NCI-H2171 treated with DMSO at 0.1 percent for 48 hours (cell line): ENCODE data around the gene RPF1.
"Not testable (repeated sequence)": the region's sequence is repeated elsewhere in the genome, so short reads cannot be mapped to it uniquely, and the experiment has no call there.

Source experiments
- DNase-seq: peaks from one replicate; lab custom pipeline; 2025; lab: John Stamatoyannopoulos, UW

The RPF1 gene, protein sequence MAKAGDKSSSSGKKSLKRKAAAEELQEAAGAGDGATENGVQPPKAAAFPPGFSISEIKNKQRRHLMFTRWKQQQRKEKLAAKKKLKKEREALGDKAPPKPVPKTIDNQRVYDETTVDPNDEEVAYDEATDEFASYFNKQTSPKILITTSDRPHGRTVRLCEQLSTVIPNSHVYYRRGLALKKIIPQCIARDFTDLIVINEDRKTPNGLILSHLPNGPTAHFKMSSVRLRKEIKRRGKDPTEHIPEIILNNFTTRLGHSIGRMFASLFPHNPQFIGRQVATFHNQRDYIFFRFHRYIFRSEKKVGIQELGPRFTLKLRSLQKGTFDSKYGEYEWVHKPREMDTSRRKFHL

DNA sequence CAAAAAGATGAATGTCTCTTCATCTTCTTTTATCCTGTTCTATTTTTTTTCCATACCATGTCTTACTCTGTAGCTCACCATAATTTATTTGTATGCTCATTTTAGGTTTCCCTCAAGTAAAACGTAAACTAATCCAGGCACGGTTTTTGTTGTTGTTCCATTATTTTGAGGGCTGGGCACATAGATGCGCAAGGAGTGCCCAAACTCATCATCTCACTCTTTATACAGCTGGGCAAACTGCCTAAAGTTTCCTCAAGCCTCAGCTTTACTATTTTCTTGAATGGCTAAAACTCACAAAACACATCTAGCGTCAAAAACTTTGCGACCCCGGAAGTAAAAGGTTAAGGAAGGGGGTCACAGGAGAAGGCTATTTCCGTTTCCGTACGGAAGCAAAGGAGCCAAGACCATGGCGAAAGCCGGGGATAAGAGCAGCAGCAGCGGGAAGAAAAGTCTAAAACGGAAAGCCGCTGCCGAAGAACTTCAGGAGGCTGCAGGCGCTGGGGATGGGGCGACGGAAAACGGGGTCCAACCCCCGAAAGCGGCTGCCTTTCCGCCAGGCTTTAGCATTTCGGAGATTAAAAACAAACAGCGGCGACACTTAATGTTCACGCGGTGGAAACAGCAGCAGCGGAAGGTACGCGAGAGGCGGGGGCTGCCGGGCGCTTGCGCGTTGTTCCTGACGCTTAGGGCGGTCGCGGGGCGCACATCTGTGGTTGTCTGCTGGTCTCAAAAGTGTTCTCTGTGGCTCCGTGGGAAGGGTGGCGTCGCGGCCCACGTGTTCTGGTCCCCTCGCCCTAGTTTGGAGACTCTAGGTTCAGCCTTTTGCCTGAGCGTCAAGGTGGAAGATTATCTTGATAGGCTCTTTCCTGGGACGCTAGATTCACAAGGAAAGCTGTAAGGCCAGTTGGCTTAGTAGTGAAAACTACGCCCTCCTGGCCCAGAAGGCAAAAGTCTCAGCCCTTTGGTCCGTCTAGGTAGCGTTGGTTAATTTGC lies at the start of gene RPF1:
Gene RPF1, plus strand, starts transcription at position 391 of the 993 bp plus-strand sequence. Its CDS starts 16 bp downstream, at position 407.
- DNase-seq: peak; percentile 88

DNA sequence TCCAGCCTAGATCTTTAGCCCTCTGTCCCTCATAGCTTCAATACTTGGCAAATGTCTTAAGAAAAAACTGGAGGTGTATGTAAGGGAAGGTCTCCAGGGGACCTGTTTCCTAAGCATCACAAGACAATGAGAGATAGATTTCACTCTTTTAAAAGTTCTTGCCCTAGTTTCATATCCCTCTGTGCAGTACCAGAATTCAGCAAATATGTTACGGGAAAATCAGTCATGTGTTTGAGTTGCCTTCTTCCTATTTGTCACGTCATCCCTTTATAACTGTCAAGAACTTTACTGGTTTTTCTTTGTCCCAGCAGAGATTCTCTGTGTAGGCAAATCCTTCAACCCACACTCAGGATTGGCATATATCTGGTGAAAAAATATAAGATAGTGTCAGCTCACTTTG lies 48.5 kb upstream of the RPF1 start:
- no peak for DNase-seq

DNA sequence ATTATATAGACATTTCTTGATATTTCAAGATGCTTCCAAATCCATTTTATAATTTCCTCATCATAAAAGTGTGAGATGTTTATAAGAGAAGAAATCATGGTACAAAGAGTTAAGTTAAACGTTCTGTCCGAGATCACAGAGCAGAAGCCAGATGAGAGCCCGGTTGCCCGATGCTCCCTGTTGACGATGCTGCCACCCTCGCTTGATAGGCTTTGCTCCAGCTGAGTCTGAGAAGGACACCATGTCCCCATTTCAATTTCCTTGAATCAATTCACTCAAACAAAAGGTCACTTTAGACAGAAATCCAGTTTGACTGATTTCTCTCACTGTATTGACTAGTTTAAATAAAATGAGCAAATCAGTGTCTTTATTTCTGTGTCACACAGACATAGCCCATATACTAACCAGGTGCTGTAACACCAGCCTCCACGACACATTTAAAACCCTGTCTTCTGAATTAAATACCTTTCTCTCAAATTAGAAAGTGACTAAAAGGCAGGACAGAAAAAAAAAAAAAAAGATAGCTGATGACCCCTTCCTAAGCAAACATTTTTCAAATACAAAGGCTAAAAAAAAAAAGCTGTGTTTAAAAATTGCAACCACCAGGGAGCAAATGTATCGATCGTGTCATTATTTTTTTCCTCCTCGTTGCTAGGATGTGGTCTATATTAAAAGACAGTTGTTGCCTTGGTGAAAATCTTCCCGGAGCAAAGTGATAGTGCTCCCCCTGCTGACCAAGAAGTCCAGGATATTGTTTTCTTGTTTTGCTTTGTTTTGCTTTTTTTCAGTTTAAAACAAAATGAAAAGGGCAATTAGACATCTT lies 45.6 kb upstream of the RPF1 start:
- peak; percentile 58 for DNase-seq

DNA sequence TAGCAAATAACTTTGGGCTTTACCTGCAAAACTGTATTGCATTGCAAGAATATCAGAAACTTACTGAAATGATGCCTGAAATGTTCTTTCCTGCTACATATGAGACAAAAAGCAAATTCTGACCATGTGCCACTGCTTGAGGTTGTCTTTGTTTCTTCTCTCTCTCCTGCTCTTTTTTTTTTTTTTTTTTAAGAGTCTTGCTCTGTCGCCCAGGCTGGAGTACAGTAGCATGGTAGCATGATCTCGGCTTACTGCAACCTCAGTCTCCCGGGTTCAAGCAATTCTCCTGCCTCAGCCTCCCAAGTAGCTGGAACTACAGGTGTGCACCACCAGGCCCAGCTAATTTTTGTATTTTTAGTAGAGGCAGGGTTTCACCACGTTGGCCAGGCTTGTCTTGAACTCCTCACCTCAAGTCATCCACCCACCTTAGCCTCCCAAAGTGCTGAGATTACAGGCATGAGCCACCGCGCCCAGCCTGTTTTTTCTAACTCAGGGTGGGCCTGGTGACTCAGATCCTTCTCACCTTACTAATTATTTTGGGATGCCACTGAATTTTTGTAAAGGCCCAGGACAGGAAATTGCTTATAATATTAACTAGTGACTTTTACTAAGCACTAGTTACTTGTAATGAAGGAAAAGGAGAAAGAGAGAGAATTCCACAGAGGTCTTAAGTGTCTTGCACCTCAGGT lies 44.8 kb upstream of the RPF1 start:
- no peak for DNase-seq

DNA sequence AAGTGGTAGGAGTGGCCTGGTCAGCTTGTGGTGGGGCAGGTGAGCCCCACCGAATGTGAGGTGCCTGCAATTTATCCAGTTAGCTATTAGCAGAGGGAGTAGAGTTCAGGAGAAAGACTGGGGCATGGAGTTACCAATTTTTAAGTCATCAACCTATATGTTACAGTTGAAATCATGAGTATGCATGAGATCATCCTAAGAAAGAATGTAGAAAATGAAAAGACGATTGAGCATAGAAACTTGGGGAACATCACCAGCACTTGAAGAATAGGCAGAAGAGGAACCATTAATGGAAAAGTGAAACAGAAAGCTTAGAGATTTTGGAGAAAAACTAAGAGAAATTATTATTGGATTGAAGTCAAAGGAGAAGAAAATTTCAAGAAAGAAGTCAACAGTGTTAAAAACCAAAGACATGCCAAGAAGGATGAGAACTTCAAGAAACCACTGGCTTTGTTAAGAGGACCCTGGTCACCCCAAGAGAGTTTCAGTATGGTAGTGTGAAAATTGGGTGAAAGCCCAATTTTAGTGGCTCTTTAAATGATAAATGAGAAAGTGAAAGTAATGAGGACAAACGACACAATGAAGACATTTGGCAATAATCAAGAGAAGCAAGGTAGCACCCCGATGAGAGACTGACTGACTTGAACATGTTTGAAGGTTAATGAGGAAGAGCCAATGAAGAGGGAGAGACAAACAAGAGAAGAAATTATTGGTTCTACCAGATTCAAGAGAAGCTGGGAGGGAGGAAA lies 44.1 kb upstream of the RPF1 start:
- no peak for DNase-seq

DNA sequence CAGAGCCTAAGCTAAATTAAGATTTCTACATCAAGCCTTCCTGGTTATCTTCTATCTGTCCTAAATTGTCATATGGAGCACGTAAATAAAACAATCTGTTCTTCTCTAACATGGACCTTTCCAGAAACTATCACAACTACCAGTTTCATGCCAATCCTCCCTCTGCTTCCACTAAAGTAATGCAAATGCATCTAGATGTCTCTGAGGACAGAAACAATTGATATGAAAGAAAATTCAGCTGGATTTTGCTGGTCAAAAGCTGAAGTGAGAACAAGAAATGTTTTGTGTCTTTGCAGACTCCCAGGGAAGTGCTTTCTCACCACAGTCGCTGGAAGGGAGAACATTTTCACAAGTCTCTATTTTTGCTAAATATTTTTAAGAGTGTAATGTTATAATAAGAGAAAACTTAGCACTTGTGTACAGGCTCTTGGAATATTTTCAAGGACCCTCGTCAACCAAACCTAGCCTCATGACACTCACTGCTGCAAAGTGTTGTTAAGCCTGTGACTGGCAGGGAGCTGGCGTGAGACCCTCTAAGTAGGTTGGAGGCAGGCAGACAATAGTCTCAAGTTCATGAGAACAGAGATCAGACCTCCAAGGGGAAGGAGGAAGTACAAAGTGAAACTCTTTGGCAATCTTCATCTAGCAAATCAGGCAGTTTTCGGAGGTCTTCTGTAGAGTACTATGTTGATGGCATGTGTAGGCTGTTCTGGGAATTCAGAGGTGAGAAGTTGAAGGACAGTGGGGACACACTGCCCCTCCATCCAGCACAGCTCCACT lies 42.0 kb upstream of the RPF1 start:
- DNase-seq: no peak

DNA sequence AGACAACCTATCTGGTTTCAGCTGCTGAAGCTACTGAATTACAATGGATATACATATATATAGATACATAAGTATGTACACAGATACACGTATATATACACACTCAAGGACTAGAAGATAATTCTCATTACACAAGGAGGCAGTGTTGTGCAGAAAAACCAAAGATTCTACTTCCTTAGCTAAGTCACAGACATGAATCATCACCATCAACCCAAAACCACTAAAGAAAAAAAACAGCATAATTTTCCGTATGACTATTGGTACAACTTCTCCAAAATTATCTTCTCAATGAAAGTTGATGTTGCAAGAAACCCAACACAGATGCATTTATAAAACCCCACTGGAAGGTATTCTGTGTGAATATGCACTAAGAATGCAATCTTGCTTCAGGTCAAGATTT lies 36.8 kb upstream of the RPF1 start:
- DNase-seq: no peak

DNA sequence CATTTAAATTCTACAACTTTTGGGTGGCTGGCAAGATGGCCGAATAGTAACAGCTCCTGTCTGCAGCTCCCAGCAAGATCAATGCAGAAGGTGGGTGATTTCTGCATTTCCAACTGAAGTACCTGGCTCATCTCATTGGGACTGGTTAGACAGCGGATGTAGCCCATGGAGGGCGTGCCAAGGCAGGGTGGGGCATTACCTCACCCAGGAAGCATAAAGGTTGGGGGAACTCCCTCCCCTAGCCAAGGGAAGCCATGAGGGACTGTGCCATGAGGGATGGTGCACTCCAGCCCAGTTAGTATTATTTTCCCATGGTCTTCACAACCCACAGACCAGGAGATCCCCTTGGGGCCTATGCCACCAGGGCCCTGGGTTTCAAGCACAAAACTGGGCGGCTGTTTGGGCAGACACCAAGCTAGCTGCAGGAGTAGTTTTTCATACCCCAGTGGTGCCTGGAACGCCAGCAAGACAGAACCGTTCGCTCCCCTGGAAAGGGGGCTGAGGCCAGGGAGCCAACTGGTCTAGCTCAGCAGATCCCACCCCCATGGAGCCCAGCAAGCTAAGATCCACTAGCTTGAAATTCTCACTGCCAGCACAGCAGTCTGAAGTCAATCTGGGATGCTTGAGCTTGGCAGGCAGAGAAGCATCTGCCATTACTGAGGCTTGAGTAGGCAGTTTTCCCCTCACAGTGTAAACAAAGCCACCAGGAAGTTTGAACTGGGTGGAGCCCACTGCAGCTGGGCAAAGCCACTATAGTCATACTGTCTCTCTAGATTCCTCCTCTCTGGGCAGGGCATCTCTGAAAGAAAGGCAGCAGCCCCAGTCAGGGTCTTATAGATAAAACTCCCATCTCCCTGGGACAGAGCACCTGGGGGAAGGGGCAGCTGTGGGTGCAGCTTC lies 36.1 kb upstream of the RPF1 start:
- DNase-seq: not testable (repeated sequence)

DNA sequence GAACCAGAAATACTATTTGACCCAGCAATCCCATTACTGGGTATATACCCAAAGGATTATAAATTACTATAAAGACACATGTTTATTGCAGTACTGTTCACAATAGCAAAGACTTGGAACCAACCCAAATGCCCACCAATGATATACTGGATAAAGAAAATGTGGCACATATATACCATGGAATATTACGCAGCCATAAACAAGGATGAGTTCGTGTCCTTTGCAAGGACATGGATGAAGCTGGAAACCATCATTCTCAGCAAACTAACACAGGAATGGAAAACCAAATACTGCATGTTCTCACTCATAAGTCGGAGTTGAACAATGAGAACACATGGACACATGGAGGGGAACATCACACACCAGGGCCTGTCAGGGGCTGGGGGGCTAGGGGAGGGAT lies 30.4 kb upstream of the RPF1 start:
- DNase-seq: not testable (repeated sequence)

DNA sequence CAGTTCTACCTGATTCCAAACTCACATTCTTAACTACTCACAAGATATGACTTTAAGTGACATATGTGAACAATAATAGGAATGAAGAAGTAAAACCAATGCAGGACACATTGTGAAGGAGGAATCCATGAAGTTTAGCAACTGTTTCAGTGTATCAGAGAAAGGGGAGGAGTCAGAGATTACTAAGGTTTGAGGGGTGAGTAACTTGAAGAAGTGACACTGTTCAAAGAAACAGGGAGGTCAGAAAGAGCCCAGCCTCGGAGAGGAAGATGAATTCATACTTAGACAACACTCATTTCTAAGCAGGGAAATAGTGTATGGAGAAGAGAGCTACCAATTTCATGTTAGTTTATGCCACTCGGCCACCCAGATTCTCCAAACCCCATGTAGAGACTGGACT lies 28.2 kb upstream of the RPF1 start:
- DNase-seq: no peak

DNA sequence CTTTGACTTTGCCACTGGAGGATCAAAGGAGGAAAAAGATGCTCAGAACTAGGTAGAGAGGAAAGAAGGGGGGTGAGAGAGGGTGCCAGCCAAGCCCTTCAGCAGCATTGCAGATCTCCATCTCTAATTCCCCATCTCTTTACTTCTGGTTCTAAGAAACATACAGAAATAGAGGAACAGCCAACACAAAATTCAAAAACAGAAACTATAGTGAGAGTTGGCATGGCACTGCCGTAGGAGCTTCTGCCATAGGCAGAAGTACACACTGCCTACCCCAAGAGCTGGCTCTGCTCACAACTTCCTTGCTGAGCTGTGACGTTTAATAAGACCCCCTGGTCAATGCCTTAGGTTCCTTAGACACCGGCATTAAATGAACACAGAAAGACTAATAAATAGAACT lies 26.6 kb upstream of the RPF1 start:
- DNase-seq: no peak

DNA sequence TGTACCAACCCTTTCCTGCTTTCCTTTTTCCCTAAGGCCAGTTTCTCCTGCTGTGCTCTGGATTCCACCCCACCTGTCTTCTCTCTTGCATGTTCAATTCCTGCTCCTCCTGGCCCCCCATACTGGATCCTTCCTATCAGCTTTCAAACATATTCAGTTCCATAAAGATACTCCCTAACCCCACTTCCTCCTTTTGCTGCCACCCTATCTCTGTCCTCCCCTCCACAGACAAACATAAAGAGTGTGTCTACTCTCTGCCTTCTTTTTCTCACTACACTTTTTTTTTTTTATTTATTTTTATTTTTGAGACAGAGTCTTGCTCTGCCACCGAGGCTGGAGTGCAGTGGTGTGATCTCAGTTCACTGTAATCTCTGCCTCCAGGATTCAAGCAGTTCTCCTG lies 16.9 kb upstream of the RPF1 start:
- no peak for DNase-seq

DNA sequence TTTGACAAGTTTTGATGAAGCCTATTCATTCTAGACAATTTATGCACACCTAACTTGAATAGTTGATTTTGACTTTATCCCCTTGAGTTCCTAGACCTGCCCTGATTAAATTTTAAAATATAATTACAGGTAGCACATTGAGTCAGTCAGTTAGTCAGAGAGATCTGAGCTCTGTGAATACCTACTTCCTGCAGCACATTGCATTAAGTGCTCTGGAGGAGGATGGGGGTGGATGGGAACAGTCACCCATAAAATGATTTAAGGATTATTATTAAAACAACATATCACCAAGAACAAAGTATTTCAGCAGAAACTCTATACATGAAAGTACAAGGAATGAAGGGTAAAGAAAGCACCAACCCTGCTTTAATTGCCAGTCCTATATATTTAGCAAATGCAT lies 11.8 kb upstream of the RPF1 start:
- no peak for DNase-seq

DNA sequence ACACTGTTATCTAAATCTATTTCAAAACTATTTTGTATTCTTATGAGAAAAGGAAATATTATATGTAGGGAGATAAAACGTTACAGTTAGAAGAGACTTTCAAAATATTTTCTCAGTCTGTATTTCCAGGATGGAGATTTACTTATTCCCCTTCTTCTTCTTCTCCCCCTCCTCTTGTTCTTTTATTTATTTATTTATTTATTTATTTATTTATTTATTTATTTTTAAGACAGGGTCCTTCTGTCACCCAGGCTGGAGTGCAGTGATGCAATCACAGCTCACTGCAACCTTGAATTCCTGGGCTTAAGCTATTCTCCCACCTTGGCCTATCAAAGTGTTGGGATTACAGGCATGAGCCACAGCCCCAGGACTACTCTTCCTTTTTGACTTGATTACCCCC lies 2.8 kb upstream of the RPF1 start:
- DNase-seq: no peak

DNA sequence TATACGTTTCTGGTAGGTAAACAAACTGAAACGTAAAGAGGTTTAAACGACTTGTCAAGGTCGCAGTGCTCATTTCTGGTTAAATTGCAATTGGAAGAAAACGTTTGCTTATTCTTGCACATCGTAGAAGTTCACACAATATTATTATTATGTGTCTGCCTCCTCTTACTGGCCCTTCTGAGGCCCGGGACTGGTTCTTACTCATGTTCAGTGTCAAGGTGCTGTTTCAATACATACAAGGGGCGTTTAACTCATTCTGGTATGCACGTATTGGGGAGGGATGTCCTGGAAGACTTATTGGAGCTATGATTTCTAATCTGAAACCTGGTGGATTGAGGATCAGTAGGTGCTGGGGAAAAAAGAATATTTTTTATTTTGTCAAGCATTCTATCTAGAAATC lies 932 bp downstream of the RPF1 start:
- no peak for DNase-seq

DNA sequence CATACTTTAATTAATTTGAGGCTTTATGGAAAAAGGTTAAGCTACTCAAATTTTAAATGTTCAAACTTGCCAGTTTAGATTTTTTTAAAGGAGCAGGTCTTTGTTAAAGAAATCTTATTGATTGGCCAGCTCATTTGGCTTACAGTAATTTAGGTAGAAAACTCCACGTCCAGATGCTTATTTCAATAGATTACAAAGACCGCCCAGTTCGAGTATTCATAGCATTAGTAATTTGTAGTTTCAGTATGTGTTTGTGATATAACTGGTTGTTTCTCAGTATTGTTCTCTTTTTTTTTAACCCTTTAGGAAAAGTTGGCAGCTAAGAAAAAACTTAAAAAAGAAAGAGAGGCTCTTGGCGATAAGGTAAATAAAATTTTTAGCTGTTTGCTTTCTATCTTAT lies 1.6 kb downstream of the RPF1 start:
- no peak for DNase-seq

DNA sequence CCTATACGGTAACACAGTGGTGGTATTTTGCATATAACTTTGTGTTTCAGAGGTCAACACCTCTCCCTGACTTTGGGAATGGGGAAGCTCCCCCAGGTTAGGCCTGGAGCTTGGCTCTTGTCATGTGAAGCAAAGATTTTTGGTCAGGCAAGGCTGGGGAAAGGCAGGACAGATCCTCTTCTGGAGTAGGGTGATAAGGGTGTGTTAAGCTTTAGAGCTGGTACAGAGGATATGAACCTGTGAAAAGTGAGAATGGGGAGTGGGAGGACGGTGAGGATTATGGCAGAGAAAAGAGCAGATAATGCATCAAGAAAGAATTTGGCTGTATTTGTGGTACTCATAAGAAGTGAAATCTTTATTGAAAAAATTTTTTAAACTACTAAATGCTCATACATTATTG lies 2.3 kb downstream of the RPF1 start:
- DNase-seq: no peak

DNA sequence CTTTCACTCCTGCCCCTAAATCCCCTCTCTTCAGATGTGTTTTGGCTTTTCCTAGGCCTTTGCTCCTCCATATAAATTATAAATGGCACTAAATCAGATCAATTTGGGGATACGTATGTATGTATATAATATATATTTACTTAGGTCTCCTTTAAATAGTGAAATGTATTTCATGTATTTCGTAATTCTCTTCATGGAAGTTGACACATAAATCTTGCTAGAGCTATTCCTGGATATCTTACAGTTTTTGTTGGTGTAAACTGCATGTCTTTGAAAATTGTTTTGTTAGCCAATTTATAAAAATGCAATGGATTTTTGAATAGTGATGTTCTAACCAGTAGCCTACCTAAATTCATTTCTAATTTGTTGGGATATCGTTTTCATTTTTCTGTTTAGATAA lies 9.0 kb downstream of the RPF1 start:
- DNase-seq: no peak

DNA sequence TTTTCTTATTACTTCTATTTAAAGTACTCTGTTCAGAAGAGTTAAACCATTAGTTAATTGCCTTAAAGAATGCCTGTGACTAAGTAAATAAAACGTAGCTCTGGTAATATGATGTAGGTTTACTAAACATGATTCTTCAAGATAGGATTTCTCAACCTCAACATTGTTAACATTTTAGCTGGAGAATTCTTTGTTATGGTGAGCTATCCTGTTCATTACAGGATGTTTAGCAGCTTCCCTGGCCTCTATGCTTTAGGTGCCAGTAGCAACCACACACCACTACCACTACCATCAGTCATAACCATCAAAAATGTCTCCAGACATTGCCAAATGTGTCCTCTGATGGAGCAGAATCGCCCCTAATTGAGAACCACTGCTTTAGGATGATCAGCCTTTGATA lies 10.7 kb downstream of the RPF1 start:
- DNase-seq: no peak
